Measurements from ENCODE around the gene COL13A1. TPM values are rescaled to one million over a fixed set of nuclear protein-coding genes. Genes with fewer than 3 reads are reported as not detected.
A peak's percentile ranks its signal among the peaks of the same experiment; 100 is the strongest.

The COL13A1 gene
- total and polyA plus RNA-seq, 2 experiments from 2014 or later = 57.2 to 150 TPM

DNA sequence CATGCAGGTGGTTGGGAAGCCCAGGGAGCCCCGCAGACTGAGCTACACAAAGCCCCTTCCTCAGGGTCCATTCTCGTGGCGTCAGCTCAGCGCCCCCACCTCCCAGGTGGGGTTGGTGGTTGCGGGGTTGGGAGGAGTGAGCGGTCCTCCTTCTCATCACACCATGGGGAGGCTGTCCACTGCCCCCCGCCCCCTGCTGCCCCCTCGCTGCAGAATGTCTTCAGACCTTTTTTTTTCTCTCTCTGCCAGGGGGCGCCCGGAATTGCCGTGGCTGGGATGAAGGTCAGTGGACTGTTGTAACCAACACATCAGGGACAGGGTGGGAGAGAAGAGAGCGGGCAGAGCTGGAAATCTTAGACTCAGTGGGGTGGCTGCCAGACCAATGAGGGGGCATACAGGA is 116.3 kb downstream of the COL13A1 start:
- no peak overlapping the region for H3K4me3 ChIP-seq
- DNase-seq (ENCODE audit: low read depth in 1 of 2, low spot score in 1 of 2) = no peak
- H3K9me3 ChIP-seq (ENCODE audit: low read depth) = no peaks in the 10 kb centered on the region
- H3K4me1 ChIP-seq (ENCODE audit: low read depth) = no peaks in the 10 kb centered on the region
- peaks cover 16% of the 10 kb centered on the region for H3K36me3 ChIP-seq
- no peaks in the 10 kb centered on the region for H3K27me3 ChIP-seq
- TF ChIP-seq, protein P1, sequence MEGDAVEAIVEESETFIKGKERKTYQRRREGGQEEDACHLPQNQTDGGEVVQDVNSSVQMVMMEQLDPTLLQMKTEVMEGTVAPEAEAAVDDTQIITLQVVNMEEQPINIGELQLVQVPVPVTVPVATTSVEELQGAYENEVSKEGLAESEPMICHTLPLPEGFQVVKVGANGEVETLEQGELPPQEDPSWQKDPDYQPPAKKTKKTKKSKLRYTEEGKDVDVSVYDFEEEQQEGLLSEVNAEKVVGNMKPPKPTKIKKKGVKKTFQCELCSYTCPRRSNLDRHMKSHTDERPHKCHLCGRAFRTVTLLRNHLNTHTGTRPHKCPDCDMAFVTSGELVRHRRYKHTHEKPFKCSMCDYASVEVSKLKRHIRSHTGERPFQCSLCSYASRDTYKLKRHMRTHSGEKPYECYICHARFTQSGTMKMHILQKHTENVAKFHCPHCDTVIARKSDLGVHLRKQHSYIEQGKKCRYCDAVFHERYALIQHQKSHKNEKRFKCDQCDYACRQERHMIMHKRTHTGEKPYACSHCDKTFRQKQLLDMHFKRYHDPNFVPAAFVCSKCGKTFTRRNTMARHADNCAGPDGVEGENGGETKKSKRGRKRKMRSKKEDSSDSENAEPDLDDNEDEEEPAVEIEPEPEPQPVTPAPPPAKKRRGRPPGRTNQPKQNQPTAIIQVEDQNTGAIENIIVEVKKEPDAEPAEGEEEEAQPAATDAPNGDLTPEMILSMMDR (IDR thresholded peaks at IDR 0.05; ENCODE audit: low read depth, low read length) = no peak
- no peak overlapping the region for H3K27ac ChIP-seq

GRCh38 chr10:69919250-69919649 is 117.5 kb downstream of the COL13A1 start:
- TF ChIP-seq, protein P1 (IDR thresholded peaks at IDR 0.05; ENCODE audit: low read depth, low read length) = no peak
- Histone ChIP-seq H3K36me3 (peaks cover 16% of the 10 kb centered on the region), H3K27me3 (no peaks in the 10 kb centered on the region), H3K4me3 (no peak overlapping the region), H3K27ac (no peak overlapping the region), H3K9me3 (ENCODE audit: low read depth) (no peaks in the 10 kb centered on the region), H3K4me1 (ENCODE audit: low read depth) (no peaks in the 10 kb centered on the region)
- DNase-seq (ENCODE audit: low read depth in 1 of 2, low spot score in 1 of 2) = no peak

- Histone ChIP-seq H3K9me3 (ENCODE audit: low read depth) (no peaks in the 10 kb centered on the region), H3K4me1 (ENCODE audit: low read depth) (no peaks in the 10 kb centered on the region), H3K4me3 (no peak overlapping the region), H3K36me3 (peaks cover 6% of the 10 kb centered on the region), H3K27ac (no peak overlapping the region), H3K27me3 (no peaks in the 10 kb centered on the region)
- TF ChIP-seq, protein P1 (IDR thresholded peaks at IDR 0.05; ENCODE audit: low read depth, low read length) = no peak
- no peak for DNase-seq (ENCODE audit: low read depth in 1 of 2, low spot score in 1 of 2)
Observed at GRCh38 chr10:69925111-69925510, 123.4 kb downstream of the COL13A1 start.

DNA sequence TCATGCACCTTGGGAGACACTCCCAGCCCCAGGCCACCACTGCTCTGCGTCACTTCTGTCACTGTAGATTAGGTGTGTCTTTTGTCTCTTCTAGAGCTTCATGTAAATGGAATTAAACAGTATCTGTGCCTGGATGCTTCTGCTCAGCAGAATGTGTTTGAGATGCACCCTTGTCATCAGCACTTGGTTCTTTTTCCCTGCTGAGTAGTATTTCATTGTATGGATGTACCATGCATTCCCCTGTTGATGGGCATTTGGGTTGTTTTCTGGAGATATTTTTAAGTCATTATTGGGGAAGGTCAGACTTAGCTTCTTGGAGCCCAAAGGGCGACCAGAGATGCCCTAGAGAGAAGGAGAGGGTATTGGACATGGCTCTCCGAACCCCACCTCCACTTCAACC is 126.6 kb downstream of the COL13A1 start:
- H3K4me3 ChIP-seq = no peak overlapping the region
- H3K36me3 ChIP-seq = peaks cover 10% of the 10 kb centered on the region
- no peaks in the 10 kb centered on the region for H3K9me3 ChIP-seq (ENCODE audit: low read depth)

DNA sequence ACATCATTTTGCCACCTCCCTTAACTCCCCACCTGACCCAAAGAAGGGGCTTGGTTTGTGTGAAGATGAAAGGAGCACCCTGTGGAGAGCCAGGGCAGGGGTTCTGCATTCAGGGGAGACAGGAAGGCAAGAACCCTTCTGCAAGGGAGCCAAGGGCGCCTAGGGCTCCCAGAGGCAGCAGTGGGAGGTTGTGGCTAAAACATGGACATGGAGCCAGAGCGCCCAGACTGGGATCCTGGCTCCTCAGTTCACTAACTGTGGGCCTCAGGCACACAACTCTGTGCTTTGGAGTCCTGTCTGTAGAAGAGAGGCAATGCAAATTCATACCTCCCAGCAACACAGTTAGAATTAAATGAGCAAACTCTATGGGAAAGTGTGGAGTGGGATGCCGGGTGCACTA is 127.9 kb downstream of the COL13A1 start:
- no peaks in the 10 kb centered on the region for H3K9me3 ChIP-seq (ENCODE audit: low read depth)
- DNase-seq (ENCODE audit: low read depth in 1 of 2, low spot score in 1 of 2) = no peak
- TF ChIP-seq, protein P1 (IDR thresholded peaks at IDR 0.05; ENCODE audit: low read depth, low read length) = no peak
- peaks cover 10% of the 10 kb centered on the region for H3K36me3 ChIP-seq
- H3K27ac ChIP-seq = no peak overlapping the region
- H3K4me3 ChIP-seq = no peak overlapping the region
- H3K27me3 ChIP-seq = no peaks in the 10 kb centered on the region
- no peaks in the 10 kb centered on the region for H3K4me1 ChIP-seq (ENCODE audit: low read depth)

More for the DNA sequence above, 126.6 kb downstream of the COL13A1 start:
- TF ChIP-seq, protein P1 (IDR thresholded peaks at IDR 0.05; ENCODE audit: low read depth, low read length) = no peak
- H3K27me3 ChIP-seq = no peaks in the 10 kb centered on the region
- no peak overlapping the region for H3K27ac ChIP-seq
- H3K4me1 ChIP-seq (ENCODE audit: low read depth) = no peaks in the 10 kb centered on the region
- no peak for DNase-seq (ENCODE audit: low read depth in 1 of 2, low spot score in 1 of 2)

GRCh38 chr10:69934768-69935167 is 133.1 kb downstream of the COL13A1 start:
- H3K27ac ChIP-seq = no peak overlapping the region
- no peaks in the 10 kb centered on the region for H3K9me3 ChIP-seq (ENCODE audit: low read depth)
- H3K4me3 ChIP-seq = no peak overlapping the region
- no peak for DNase-seq (ENCODE audit: low read depth in 1 of 2, low spot score in 1 of 2)
- no peaks in the 10 kb centered on the region for H3K4me1 ChIP-seq (ENCODE audit: low read depth)
- H3K27me3 ChIP-seq = no peaks in the 10 kb centered on the region
- TF ChIP-seq, protein P1 (IDR thresholded peaks at IDR 0.05; ENCODE audit: low read depth, low read length) = peak; percentile 7
- H3K36me3 ChIP-seq = peaks cover 10% of the 10 kb centered on the region
